ENCODE results near the gene SURF4.

SURF4 gene

DNA sequence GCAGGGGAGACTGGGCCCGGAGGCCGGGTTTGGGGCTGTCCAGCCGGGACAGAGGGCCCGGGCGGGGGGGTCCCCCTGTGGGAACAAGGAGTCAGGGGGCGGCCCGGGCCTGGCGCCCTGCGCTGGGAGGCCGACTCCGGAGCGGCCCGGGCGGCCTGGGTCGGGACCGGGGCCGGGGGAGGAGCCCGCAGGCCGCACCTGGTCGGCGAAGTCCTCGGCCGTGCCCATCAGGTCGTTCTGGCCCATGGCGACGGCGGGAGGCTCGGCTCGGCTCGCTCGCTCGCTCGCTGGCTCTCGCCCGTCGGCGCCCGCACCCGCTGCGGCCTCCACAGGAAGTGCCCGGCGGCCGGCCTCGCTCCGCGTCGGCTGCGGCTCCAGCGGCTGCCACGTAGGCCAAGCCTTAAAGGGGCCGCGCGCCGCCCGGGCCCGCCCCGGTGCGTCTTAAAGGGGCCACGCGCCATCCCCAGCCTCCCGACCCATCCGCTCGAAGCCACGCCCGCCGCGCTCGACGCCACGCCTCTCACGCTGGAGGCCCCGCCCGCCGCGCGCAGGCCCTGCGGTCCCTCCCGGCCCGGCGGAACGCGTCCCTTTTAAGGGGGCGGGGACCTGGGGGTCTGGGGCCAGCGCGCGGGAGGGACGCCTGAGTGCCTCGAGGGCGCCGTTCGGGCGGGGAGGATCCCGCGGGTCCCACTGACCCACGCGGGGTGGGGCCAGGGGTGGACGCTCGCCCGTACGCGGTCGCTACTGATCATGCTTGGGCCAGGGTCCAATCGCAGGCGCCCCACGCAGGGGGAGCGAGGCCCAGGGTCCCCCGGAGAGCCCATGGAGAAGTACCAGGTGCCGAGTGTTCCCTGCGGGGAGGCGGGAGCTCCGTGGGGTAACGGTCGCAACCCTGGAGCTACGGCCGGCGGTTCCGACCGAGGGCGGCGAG is at the start of gene SURF4, which contains the start of gene STKLD1:
TSS of gene SURF4 (minus strand) at position 337 of the 931 bp plus-strand sequence. CDS start at position 246, 91 bp downstream.
TSS of gene STKLD1 (plus strand) at position 643 of the 931 bp plus-strand sequence. CDS start at position 751, 108 bp downstream.
- TF ChIP-seq, protein P1, sequence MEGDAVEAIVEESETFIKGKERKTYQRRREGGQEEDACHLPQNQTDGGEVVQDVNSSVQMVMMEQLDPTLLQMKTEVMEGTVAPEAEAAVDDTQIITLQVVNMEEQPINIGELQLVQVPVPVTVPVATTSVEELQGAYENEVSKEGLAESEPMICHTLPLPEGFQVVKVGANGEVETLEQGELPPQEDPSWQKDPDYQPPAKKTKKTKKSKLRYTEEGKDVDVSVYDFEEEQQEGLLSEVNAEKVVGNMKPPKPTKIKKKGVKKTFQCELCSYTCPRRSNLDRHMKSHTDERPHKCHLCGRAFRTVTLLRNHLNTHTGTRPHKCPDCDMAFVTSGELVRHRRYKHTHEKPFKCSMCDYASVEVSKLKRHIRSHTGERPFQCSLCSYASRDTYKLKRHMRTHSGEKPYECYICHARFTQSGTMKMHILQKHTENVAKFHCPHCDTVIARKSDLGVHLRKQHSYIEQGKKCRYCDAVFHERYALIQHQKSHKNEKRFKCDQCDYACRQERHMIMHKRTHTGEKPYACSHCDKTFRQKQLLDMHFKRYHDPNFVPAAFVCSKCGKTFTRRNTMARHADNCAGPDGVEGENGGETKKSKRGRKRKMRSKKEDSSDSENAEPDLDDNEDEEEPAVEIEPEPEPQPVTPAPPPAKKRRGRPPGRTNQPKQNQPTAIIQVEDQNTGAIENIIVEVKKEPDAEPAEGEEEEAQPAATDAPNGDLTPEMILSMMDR (IDR thresholded peaks at IDR 0.05) = no peak

DNA sequence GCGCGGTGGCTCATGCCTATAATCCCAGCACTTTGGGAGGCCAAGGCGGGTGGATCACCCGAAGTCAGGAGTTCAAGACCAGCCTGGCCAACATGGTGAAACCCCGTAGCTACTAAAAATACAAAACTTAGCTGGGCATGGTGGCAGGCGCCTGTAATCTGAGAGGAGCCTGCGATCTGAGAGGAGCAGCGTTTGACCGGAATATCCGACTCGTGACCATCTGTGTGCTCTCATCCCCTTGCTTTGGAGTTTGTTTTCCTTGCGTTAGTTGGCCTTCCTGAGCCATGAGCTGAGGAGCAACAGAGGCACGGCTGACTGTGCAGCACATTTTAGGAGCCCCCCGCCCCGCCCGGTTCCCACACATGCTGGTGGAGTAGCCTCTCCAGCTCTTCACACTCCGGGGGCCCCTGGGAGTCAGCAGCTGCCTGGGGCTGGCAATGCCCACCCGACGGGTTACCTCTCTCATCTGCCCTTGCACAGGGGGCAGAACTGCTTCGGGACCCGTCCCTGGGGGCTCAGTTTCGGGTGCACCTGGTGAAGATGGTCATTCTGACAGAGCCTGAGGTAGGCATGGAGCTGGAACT is 49.3 kb upstream of the SURF4 start:
- TF ChIP-seq, protein P1 (IDR thresholded peaks at IDR 0.05) = no peak

DNA sequence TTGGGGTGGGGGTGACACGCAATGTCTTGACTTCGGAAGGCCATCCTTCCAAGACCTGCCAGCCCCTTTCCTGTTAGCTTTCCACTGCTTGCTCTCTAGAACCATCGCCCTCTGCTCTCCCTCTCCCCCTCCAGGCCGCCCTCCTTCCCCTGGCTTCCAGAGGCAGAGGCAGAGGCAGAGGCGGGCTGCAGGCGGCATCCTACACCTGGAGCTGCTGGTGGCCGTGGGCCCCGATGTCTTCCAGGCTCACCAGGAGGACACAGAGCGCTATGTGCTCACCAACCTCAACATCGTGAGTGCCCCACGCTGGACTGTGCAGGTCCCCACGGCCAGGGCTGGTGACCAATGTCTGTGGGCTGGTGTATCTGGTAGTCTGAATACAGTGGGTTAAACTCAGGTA is 48.3 kb upstream of the SURF4 start:
- TF ChIP-seq, protein P1 (IDR thresholded peaks at IDR 0.05) = no peak

DNA sequence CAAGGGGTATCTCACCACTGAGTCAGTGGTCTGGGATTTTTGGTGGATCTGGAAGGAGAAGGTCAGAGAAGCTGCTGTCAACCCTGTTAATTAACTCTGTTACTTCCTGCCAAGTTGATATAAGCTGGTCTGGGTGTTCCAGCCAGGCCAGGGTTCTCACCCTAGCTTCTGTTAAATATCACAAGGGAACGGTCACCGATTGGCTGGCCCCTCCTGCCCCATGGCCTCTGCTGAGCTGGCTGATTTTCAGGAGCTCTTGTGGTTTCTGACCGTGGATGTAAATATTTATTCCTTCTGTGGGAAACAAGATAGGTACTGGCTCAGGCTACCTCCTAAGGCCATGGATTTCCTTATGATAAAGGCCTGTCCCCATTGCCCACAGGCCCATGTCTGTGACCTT is 47.4 kb upstream of the SURF4 start:
- TF ChIP-seq, protein P1 (IDR thresholded peaks at IDR 0.05) = no peak

DNA sequence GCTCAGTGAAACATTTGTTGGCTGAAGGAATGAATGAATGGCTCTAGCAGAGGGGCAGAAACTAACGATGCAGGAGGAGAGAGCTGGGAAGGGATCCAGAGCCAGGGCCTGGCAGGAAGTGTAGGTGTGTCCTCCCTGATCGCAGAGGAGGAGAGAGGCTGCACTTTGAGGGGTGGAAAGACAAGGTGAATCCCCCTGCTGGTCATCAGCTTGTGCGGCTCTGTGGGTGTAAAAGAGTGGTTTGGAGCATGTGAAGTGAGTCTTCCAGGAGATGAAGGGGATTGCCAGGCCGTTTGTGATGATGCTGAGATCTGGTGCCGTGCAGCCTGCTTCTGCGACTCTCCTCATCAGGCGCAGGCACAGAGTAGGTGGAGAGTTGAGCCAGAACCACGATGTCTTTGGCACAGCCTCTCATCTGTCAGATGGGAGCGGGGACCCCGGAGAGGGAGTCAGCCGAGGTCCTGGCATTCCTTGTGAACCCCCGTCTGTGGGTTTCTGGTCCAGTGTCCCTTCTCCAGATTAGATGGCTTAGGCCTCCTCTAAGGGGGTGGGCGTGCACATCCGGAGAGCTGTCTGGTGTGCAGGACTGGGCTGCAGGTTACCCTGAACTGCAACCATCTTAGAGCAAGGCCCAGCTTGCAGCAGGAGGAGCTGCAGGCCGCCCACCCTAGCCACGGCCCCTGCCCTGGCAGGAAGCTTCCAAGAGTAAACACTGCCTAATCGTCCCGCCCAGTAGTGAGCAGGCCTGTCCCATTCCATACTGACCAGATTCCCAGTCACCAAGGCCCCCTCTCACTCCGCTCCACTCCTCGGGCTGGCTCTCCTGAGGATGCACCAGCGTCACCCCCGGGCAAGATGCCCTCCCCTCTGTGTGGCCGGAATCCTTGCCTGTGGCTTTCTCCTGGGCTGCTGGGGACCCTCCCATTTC is 46.0 kb upstream of the SURF4 start, which contains the start of gene ADAMTS13:
TSS of gene ADAMTS13 (plus strand) at position 753 of the 928 bp plus-strand sequence. CDS start at position 830, 77 bp downstream.
- TF ChIP-seq, protein P1 (IDR thresholded peaks at IDR 0.05) = no peak

DNA sequence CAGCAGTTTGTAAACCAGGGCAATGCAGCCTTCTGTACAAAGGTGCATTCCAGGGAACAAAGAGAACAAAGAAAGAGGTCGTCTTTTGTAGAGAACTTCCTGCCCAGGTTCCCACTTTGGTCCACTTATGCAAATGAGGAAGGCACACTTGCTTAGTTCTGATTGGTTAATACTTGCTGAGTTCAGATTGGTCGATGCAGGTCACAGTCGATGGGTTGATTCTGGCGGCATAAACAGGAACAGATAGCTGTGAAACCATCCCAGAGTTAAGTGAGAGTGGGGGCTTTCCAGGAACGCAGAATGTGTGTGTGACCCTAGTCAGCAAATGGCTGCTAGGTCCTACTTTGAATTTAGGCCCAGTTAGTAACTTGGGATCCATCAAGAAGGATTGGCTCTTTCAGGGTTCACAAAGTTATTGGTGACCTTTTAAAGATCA is 44.5 kb upstream of the SURF4 start:
- TF ChIP-seq, protein P1 (IDR thresholded peaks at IDR 0.05) = no peak

DNA sequence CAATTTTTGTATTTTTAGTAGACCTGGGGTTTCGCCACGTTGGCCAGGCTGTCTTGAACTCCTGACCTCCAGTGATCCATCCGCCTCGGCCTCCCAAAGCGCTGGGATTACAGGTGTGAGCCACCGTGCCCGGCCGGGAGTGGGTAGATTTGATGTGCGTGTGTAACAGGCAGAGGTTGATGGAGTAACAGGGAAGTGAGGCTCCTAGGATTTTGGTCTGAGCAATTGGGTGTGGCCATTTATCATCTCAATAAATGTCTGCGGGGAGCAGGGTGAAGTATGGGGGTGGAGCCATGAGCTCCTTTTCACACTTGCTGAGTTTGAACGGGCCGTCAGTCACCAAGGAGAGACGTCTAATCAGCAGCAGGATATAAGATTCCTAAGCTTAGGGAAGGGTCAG is 43.1 kb upstream of the SURF4 start:
- TF ChIP-seq, protein P1 (IDR thresholded peaks at IDR 0.05) = no peak
